HG02884 (cell line): ENCODE data around the gene ALPK3.
"Not testable (repeated sequence)": the region's sequence is repeated elsewhere in the genome, so short reads cannot be mapped to it uniquely, and the experiment has no call there.

ENCODE experiments used
- ATAC-seq: cut with Tn5 transposase; IDR thresholded peaks from one replicate; pipeline ENCODE4 v1.9.1; 2021; ENCODE audit warnings: mild to moderate bottlenecking, moderate library complexity; ENCODE audit not compliant: unreplicated experiment

ALPK3 gene

GRCh38 chr15:84844964-84845363 is 27.8 kb downstream of the ALPK3 start:
- no peak for ATAC-seq

- not testable (repeated sequence) for ATAC-seq
These were observed 28.5 kb downstream of the ALPK3 start for GRCh38 chr15:84845631-84846030.

- ATAC-seq = no peak
These were observed 29.1 kb downstream of the ALPK3 start for GRCh38 chr15:84846269-84846668.

- no peak for ATAC-seq
These were observed 30.2 kb downstream of the ALPK3 start for GRCh38 chr15:84847382-84847781.

GRCh38 chr15:84852212-84852611 is 35.1 kb downstream of the ALPK3 start:
- ATAC-seq = no peak

- no peak for ATAC-seq
These were observed 38.0 kb downstream of the ALPK3 start for GRCh38 chr15:84855136-84855535.

DNA sequence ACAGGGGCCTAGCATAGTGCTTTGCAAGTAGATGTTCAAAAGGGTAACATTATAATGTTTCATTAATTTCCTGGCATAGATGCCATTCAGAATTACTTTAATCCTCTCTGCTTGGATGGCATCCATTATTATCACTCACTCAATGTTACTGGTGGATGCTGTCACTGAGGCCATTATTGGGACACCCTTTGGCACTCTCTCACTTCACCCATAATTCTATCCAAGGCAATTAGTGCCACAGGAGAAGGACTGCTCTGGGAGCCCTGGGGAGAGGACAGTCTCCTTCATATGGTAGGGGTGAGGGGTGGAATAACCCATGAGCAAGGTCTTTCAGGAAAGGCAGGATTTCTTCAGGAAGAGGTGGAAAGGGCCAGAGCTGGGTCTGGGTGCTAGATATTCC is 38.6 kb downstream of the ALPK3 start:
- no peak for ATAC-seq

DNA sequence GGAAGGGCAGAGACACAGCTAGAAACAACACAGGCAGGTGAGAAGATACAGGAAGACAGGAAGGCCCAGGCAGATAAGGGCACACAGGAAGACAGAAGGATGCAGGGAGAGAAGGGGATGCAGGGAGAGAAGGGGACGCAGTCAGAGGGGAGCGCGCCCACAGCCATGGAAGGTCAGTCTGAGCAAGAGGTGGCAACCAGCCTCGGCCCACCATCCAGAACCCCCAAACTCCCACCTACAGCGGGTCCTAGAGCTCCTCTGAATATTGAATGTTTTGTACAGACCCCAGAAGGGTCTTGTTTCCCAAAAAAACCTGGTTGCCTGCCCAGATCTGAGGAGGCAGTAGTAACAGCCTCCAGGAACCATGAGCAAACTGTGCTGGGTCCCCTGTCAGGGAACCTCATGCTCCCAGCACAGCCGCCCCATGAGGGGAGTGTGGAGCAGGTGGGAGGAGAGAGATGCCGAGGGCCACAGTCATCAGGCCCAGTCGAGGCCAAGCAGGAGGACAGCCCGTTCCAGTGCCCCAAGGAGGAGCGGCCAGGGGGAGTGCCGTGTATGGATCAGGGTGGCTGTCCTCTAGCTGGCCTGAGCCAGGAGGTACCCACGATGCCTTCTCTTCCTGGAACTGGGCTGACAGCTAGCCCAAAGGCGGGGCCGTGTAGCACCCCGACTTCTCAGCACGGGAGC is 39.7 kb downstream of the ALPK3 start:
- ATAC-seq = no peak

DNA sequence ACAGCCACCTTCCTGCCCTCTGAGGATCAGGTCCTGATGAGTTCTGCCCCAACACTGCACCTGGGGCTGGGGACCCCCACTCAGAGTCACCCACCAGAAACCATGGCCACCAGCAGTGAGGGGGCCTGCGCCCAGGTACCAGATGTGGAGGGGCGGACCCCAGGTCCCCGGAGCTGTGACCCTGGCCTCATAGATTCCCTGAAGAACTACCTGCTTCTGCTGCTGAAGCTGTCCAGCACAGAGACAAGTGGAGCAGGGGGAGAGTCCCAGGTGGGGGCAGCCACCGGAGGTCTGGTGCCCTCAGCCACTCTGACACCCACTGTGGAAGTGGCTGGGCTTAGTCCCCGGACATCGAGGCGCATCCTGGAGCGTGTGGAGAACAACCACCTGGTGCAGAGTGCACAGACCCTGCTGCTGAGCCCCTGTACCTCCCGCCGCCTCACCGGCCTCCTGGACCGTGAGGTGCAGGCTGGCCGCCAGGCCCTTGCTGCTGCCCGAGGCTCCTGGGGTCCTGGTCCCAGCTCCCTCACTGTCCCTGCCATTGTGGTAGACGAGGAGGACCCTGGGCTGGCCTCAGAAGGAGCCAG is 40.4 kb downstream of the ALPK3 start:
- ATAC-seq = no peak

DNA sequence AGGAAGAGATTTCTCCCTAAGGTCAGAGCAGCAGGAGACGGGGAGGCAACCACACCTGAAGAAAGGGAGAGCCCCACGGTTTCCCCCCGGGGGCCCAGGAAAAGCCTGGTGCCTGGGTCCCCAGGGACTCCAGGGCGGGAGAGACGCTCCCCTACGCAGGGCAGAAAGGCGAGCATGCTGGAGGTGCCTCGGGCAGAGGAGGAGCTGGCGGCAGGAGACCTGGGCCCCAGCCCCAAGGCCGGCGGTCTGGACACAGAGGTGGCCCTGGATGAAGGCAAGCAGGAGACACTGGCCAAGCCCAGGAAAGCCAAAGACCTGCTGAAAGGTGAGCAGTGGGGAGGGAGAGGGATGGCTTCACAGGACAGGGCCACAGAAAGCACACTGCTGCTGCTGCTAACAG is 41.1 kb downstream of the ALPK3 start:
- ATAC-seq = no peak

DNA sequence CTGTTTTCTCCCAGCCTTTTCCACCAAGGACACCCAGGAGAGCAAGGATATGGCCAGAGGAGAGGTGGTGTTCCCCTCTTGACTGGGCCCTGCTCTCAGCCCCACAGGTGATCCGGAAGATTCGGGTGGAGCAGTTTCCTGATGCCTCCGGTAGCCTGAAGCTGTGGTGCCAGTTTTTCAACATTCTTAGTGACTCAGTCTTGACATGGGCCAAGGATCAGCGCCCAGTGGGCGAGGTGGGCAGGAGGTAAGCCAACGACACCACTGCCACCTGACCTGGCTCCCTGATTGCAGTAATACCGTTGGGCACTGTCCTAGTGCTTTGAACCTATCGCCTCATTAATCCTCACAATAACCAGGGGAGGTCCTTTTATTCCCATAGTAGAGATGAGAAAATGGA is 42.0 kb downstream of the ALPK3 start:
- no peak for ATAC-seq

- ATAC-seq = no peak
These were observed 42.5 kb downstream of the ALPK3 start for GRCh38 chr15:84859651-84860050.

DNA sequence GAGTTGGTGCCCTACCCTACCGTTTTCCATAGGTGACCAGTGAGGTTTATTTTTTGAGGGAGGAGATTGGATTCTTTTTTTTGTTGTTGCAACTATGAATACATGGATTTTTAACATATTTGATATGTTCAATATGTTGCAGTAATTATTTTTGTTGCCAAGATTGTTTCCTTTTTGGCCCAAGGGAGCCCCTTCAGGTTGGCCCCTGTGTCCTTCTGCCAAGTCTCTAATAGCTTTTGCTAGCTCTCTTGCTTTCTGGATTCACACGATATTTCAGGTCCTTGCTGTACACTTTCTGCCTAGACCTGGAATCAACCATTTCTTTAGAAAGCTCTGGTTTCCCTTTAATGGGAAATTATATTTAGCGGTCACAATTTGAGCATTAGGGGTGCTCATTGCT is 44.6 kb downstream of the ALPK3 start:
- ATAC-seq = no peak

- no peak for ATAC-seq
These were observed 45.2 kb downstream of the ALPK3 start for GRCh38 chr15:84862214-84862975.

DNA sequence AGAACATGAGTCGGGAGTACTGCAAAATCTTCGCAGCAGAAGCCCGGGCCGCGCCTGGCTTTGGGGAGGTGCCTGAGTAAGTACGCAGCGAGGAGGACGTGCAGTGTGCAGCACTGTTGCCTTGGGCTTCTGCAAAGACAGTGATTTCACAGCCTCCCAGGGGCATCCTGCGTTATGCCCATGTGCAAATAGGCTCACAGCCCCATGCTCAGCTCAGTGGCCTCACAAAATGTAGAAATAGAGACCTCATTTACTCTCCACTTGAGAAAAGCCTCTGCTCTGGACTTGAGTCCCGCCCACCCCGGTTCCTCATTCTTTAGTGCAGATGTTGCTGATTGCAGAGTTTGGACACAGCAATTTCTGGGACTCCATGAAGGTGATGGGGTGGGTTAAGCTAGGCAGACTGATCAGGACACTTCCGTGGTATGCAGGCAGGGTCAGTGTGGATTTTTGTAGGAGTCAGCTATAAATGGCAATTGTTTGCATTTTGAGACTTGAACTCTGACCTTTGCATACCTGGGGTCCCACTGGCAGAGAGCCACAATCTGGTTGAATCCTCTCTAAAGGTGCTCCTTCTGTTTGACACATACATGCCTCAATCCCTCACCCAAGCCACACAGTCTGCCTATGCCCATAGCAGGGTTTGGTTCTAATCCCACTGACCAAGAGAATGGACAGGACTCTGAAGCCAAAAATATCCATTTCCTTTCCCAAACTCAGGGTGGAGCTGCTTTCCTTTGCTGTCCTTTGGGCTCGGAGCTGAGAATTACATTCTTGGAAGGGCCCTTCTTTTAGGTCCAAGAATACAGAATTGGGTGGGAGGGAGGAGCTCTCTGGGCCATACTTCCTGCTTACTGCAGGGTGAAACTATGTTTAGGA is 46.6 kb downstream of the ALPK3 start:
- ATAC-seq = no peak

DNA sequence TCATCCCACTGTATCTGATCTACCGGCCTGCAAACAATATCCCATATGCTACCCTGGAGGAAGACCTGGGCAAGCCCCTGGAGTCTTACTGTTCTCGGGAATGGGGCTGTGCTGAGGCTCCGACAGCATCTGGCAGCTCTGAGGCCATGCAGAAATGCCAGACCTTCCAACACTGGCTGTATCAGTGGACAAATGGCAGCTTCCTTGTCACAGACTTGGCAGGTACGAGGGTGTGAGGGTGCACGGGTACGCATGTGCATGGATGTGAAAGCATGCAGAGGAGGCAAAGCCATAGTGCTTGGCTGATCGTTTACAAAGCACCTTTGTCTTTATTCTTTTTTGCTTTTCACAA is 47.3 kb downstream of the ALPK3 start:
- ATAC-seq = no peak

GRCh38 chr15:84865074-84865569 is 48.0 kb downstream of the ALPK3 start:
- ATAC-seq = no peak

DNA sequence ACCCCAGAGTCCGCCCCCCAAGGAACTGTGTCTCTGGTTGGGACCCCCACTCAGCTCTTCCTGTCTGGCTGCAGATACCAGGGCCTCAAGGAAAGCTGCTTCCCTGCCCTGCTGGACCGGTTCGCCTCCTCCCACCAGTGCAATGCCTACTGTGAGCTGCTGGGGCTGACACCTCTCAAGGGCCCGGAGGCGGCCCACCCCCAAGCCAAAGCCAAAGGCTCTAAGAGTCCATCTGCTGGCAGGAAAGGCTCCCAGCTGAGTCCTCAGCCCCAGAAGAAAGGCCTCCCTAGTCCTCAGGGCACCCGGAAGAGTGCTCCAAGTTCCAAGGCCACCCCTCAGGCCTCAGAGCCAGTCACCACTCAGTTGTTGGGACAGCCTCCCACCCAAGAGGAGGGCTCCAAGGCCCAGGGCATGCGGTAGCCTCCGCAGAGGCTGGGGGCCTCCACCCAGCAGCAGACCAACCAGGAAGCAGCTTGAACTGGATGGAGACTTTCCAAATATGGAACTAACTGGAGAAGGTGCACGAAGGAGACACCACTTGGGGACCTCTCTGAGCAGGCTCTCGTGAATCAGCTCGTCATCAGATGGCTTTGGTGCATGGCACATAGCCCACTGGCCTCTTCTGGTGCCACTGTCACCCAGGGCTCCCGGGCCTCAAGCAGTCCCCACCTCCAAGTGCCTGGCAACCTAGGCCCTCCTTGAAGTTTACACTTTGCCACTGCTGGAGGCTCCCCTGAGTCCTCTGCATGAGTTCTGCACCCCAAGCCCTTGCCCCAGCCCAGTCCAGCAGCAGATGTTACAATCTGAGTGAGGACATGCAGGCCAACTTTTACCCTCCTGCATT is 51.1 kb downstream of the ALPK3 start:
- ATAC-seq = no peak

DNA sequence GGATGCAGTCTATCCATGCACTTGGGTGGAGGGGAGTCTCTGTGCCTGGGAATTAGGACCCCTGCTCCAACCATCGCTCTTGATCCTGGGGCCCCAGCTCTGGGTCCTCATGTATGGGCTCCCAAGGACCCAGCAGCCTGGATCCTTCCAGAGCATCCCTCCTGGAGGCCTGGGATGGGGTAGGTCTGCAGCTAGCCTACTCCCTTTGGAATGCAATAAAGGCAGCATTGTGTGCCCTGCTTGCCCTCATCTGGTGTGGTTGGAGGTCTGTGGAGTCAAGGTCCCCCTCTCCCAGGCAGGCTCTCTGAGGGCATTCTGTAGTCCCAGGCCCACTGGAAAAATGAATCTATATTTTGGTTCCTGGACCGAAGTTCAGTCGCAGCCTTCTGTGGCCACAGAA is 52.4 kb downstream of the ALPK3 start:
- no peak for ATAC-seq

GRCh38 chr15:84871428-84871985 is 54.4 kb downstream of the ALPK3 start:
- no peak for ATAC-seq
